ENCODE results near the gene MUS81. TPM values are rescaled to one million over a fixed set of nuclear protein-coding genes. Genes with fewer than 3 reads are reported as not detected.

Gene MUS81
- total and polyA plus RNA-seq, 9 of the 15 experiments (the other 6 are each of a cell fraction or from before 2014, with no cell fraction given): 13.4 to 118 (median 53.7) TPM

DNA sequence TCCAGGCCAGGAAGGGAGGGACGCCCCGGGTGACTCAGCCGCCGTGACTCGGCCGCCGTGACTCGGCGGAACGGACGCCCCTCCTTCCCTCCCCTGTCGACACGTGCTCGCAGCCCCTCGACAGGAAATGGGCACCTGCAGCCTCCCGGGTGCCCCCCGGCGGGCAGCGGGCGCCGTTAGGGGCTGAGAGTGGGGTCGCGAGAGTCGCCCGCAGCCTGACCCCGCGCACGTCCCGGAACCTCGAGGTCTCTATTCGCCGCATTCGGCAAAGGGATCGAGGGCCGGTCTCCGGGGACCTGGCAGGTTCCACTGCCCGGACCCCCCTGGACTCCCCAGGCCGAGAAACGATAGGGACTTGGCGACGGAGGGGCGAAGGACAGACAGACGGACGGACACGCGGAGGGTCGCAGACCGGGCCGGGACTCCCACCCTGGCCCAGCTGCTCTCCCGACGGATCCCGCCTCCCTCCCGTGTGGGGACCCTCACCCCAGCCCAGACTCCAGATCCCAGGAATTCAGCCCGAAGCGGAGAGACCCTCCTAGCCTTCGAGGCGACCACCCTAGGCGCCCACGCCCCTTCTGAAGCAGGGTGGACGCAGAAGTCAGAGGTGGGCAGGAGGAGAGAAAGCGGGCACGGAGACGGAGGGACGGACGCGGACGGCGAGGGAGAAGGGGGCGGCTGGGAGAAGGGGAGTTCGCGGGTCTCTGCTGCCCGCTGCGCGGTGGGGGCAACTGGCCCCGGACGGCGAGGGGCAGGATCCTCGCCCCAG is 39.3 kb downstream of the MUS81 start (continued):
- TF ChIP-seq TGIF2 (CRISPR knock-in tag; IDR thresholded peaks at IDR 0.05): peak; percentile 57; the same call in 1 of the 2 replicates
- peak; percentile 75; the same call in 1 of the 2 replicates for TF ChIP-seq SMAD3 (CRISPR knock-in tag; conservative IDR thresholded peaks at IDR 0.05)
- peak; percentile 97 for TF ChIP-seq MAX (CRISPR knock-in tag; IDR thresholded peaks at IDR 0.05)
- peak; percentile 76 for TF ChIP-seq NEUROD1 (IDR thresholded peaks at IDR 0.05; ENCODE audit: borderline replicate concordance, low read depth, low read length, partially characterized antibody)
- peak; percentile 78 for TF ChIP-seq CTBP1 (IDR thresholded peaks at IDR 0.05; ENCODE audit: borderline replicate concordance)
- TF ChIP-seq JUN (IDR thresholded peaks at IDR 0.05; ENCODE audit: borderline replicate concordance, low read depth, low read length): peak; percentile 95
- 0 out of 2 replicates have a peak, but pooled peaks have one; percentile 92 for TF ChIP-seq JUN (CRISPR knock-in tag; IDR thresholded peaks at IDR 0.05; ENCODE audit: borderline replicate concordance)
- TF ChIP-seq HNRNPLL (IDR thresholded peaks at IDR 0.05; ENCODE audit: low read depth, low read length, poor library complexity, severe bottlenecking): peak; percentile 51
- TF ChIP-seq BRD9 (IDR thresholded peaks at IDR 0.05; ENCODE audit: low read depth, partially characterized antibody): peak; percentile 34
- no peak for TF ChIP-seq ZNF143 (CRISPR knock-in tag; IDR thresholded peaks at IDR 0.05)
- peak; percentile 95 for TF ChIP-seq BHLHE40 (IDR thresholded peaks at IDR 0.05; ENCODE audit: low read length)
- TF ChIP-seq MAZ (CRISPR knock-in tag; conservative IDR thresholded peaks at IDR 0.05 in 1 of 2, IDR thresholded peaks at IDR 0.05 in 1 of 2): peak; percentile 80 to 87
- TF ChIP-seq, protein P1, sequence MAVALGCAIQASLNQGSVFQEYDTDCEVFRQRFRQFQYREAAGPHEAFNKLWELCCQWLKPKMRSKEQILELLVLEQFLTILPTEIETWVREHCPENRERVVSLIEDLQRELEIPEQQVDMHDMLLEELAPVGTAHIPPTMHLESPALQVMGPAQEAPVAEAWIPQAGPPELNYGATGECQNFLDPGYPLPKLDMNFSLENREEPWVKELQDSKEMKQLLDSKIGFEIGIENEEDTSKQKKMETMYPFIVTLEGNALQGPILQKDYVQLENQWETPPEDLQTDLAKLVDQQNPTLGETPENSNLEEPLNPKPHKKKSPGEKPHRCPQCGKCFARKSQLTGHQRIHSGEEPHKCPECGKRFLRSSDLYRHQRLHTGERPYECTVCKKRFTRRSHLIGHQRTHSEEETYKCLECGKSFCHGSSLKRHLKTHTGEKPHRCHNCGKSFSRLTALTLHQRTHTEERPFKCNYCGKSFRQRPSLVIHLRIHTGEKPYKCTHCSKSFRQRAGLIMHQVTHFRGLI (CRISPR knock-in tag; IDR thresholded peaks at IDR 0.05): 0 out of 2 replicates have a peak, but pooled peaks have one; percentile 37
- peak; percentile 70; the same call in 1 of the 2 replicates for TF ChIP-seq ZNF589 (CRISPR knock-in tag; IDR thresholded peaks at IDR 0.05; ENCODE audit: low read depth)
- TF ChIP-seq DPF2 (IDR thresholded peaks at IDR 0.05): peak; percentile 77
- peak; percentile 62 for TF ChIP-seq KDM5B (IDR thresholded peaks at IDR 0.05; ENCODE audit: insufficient replicate concordance, low read depth, low read length)
- peak; percentile 86 for TF ChIP-seq MAFG (tag; conservative IDR thresholded peaks at IDR 0.05)
- TF ChIP-seq ZNF3 (CRISPR knock-in tag; IDR thresholded peaks at IDR 0.05): no peak
- TF ChIP-seq HDAC2 (IDR thresholded peaks at IDR 0.05): peak; percentile 68
- TF ChIP-seq TOE1 (IDR thresholded peaks at IDR 0.05; ENCODE audit: borderline replicate concordance): peak; percentile 69; the same call in 1 of the 2 replicates
- peak; percentile 25; the same call in 1 of the 2 replicates for TF ChIP-seq TOE1 (CRISPR knock-in tag; IDR thresholded peaks at IDR 0.05; ENCODE audit: borderline replicate concordance, low read depth)
- TF ChIP-seq EZH2 (IDR thresholded peaks at IDR 0.05; ENCODE audit: borderline replicate concordance, low read depth, low read length): no peak
